ENCODE measurements around the gene FLNB.

DNA sequence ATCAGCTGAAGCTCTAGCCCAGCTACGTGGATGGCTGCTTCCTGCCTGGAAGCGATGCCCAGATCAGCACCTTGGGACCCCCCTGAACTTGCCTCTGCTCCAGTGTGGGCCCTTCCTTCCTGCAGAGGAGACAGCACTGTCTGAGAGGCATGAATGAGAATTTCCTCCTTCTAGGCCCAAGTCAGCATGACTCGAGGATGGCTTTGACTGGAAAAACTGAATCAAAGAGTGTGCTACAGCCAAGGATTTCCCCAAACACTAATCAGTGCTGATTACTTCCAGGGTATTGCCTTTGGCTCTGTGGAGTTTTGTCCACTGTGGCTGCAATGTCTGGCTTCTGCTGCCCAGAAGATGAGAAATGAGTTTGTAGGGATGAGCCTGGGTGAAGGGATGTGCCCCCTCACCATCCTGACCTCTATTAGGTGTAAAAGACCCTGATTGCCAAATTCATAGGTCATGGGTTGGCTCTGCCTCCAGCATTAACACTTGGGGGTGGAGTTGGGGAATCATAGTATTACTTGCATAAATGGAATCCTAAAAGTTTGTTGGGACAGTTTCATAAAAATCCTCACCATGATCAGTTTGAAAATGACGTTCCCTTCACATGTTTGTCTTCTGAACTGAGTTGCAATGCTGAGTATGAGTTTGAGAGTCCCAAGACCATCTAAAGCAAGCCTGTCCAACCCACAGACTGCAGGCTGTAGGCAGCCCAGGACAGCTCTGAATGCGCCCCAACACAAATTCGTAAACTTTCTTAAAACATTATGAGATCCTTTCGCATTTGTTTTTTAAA, 36.7 kb downstream of the FLNB start:
- TF ChIP-seq, protein P1, sequence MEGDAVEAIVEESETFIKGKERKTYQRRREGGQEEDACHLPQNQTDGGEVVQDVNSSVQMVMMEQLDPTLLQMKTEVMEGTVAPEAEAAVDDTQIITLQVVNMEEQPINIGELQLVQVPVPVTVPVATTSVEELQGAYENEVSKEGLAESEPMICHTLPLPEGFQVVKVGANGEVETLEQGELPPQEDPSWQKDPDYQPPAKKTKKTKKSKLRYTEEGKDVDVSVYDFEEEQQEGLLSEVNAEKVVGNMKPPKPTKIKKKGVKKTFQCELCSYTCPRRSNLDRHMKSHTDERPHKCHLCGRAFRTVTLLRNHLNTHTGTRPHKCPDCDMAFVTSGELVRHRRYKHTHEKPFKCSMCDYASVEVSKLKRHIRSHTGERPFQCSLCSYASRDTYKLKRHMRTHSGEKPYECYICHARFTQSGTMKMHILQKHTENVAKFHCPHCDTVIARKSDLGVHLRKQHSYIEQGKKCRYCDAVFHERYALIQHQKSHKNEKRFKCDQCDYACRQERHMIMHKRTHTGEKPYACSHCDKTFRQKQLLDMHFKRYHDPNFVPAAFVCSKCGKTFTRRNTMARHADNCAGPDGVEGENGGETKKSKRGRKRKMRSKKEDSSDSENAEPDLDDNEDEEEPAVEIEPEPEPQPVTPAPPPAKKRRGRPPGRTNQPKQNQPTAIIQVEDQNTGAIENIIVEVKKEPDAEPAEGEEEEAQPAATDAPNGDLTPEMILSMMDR (IDR thresholded peaks at IDR 0.05), result no peak
- TF ChIP-seq POLR2A (IDR thresholded peaks at IDR 0.05), result no peak

Measured in Peyer's patch (tissue), 4 donors.